ENCODE measurements around the gene GPR37L1. TPM values are rescaled to one million over a fixed set of nuclear protein-coding genes. Genes with fewer than 3 reads are reported as not detected.
"Not testable (repeated sequence)": the region's sequence is repeated elsewhere in the genome, so short reads cannot be mapped to it uniquely, and the experiment has no call there.

GPR37L1 gene
- total and polyA plus RNA-seq, 9 donors = 0.02 to 0.34 (median 0.07) TPM

DNA sequence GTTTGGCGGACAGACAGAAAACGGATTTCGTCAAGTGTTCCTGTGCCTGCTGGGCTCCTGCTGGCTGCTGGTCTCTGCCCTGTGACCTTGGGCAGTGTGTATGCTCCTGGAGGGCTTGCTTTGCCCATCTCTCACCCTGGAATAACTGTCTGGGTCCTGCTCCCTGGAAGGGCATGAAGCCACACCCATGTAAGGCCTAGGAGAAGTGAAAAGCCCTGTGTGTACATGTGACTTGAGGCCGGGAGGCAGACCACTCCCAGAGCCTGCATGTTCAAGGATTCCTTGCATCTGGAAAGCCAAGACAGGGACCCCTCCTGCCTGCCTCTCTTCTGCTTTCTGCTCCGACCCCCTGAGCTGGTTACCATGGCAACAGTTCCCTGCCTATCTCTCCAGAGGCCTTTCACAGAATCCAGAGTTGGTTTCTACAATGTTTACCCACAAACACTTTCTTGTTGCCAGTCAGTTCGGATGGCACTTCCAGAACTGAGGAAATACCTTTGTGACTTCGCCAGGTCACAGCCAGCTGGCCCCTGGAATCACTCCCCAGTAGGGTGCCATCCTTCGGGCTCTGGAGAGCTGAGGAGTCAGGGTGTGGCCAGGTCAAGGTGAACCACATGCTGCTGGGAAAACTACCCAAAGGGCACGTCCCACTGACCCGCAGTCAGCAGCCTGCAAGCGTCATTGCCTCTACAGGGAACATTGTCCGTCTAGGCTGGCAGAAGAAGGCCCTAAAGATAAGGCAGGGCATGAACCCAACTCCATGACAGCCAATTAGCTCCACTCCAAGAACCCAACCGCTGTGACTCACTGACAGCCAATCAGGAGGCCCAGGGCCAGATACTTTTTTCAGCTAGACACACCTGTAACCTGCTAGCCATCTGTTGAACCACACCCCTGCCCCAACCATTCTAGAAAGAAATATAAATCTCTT lies 14.7 kb upstream of the GPR37L1 start:
- Histone ChIP-seq H3K36me3 (ENCODE audit: control insufficient read depth, insufficient read depth, low read length) (no peaks in the 10 kb centered on the region), H3K27me3 (ENCODE audit: control insufficient read depth, insufficient read depth, low read length) (no peaks in the 10 kb centered on the region), H3K9me3 (replicated peaks; ENCODE audit: control insufficient read depth, low read depth, low read length) (no peaks in the 10 kb centered on the region), H3K4me3 (ENCODE audit: low read length) (no peak overlapping the region), H3K27ac (ENCODE audit: low read length) (no peak overlapping the region), H3K4me1 (ENCODE audit: control insufficient read depth, insufficient read depth, low read length) (peaks cover 8% of the 10 kb centered on the region)
- DNase-seq = no peak
- WGBS (ENCODE audit: insufficient coverage) = 66% methylated on average over 13 of the region's 13 CpGs

DNA sequence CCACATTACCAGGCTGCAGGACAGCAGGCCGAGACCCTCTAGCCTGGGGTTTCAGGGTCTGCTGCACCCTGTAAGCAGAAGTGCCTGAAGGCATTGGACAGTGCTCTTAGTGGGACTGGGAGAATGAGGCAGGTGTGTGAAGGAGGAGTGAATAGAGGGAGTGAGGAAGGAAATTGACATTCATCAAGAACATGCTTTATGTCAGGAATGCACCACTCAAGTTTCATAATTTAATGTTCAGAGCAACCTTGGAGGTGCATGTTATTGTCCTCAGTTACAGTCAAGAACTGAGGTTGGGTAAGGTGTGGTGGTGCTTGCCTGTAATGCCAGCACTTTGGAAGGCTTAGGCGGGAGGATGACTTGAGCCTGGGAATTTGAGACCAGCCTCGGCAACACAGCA lies 11.7 kb upstream of the GPR37L1 start:
- Histone ChIP-seq H3K4me3 (ENCODE audit: low read length) (no peak overlapping the region), H3K36me3 (ENCODE audit: control insufficient read depth, insufficient read depth, low read length) (no peaks in the 10 kb centered on the region), H3K4me1 (ENCODE audit: control insufficient read depth, insufficient read depth, low read length) (peaks cover 15% of the 10 kb centered on the region), H3K27ac (ENCODE audit: low read length) (no peak overlapping the region), H3K27me3 (ENCODE audit: control insufficient read depth, insufficient read depth, low read length) (no peaks in the 10 kb centered on the region), H3K9me3 (replicated peaks; ENCODE audit: control insufficient read depth, low read depth, low read length) (no peaks in the 10 kb centered on the region)
- DNase-seq = no peak
- 78% methylated on average over 1 of the region's 3 CpGs for WGBS (ENCODE audit: insufficient coverage)

GRCh38 chr1:202111589-202111988 lies 11.1 kb upstream of the GPR37L1 start:
- H3K9me3 ChIP-seq (replicated peaks; ENCODE audit: control insufficient read depth, low read depth, low read length); H3K36me3 ChIP-seq (ENCODE audit: control insufficient read depth, insufficient read depth, low read length); H3K27ac ChIP-seq (ENCODE audit: low read length); H3K27me3 ChIP-seq (ENCODE audit: control insufficient read depth, insufficient read depth, low read length); DNase-seq; H3K4me3 ChIP-seq (ENCODE audit: low read length): not testable (repeated sequence)
- 100% methylated on average over 2 of the region's 7 CpGs for WGBS (ENCODE audit: insufficient coverage)
- H3K4me1 ChIP-seq (ENCODE audit: control insufficient read depth, insufficient read depth, low read length) = peaks cover 15% of the 10 kb centered on the region

DNA sequence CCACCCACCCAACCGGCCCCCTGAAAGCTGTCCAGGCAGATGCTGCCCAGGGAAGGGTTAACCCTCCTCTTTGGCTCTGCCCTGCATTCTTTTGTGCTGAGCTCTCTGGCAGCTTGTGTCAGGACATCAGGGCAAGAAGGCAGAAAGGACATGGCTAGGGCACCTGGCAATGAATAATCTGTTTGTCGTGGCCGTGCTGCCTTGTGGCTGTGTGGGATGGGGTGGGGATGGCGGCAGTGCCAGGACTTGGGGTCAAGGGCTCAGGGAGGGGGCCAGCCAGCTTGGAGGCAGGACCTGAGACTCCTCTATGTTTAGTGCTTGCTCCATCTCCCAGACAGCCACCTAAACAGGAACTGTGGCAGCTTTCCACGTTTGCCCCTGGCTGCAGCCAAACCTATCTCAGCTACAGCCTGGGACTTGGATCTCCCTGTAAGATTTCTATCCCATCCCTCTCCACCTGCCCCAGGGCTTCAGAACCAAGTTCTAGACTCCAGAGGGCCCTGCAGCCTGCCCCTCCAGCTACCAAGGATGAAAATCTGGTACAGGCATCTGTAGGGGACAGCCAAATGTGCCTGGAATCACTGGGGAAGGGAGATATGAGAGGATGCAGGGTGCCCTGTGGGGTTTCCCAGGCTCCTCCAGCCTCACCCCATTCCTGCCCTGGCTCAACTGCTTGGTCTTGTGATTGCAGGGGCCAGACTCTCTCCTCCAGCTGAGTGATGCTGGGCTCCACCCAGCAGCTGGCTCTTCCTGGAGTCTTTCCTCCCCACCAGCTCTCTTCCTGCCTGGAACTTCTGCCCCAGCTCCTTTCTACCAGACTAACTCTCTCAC lies 9.6 kb upstream of the GPR37L1 start:
- no peaks in the 10 kb centered on the region for H3K9me3 ChIP-seq (replicated peaks; ENCODE audit: control insufficient read depth, low read depth, low read length)
- peak overlapping the region; percentile 51 for H3K27ac ChIP-seq (ENCODE audit: low read length)
- 26% methylated on average over 5 of the region's 5 CpGs for WGBS (ENCODE audit: insufficient coverage)
- H3K27me3 ChIP-seq (ENCODE audit: control insufficient read depth, insufficient read depth, low read length) = peaks cover 2% of the 10 kb centered on the region
- peaks cover 13% of the 10 kb centered on the region for H3K4me1 ChIP-seq (ENCODE audit: control insufficient read depth, insufficient read depth, low read length)
- no peaks in the 10 kb centered on the region for H3K36me3 ChIP-seq (ENCODE audit: control insufficient read depth, insufficient read depth, low read length)
- peak; percentile 59 for DNase-seq
- H3K4me3 ChIP-seq (ENCODE audit: low read length) = no peak overlapping the region

GRCh38 chr1:202113690-202114300 lies 8.9 kb upstream of the GPR37L1 start:
- Histone ChIP-seq H3K4me1 (ENCODE audit: control insufficient read depth, insufficient read depth, low read length) (peaks cover 13% of the 10 kb centered on the region), H3K27me3 (ENCODE audit: control insufficient read depth, insufficient read depth, low read length) (peaks cover 2% of the 10 kb centered on the region), H3K27ac (ENCODE audit: low read length) (peak overlapping the region; percentile 51), H3K4me3 (ENCODE audit: low read length) (no peak overlapping the region), H3K36me3 (ENCODE audit: control insufficient read depth, insufficient read depth, low read length) (no peaks in the 10 kb centered on the region), H3K9me3 (replicated peaks; ENCODE audit: control insufficient read depth, low read depth, low read length) (no peaks in the 10 kb centered on the region)
- no CpG with 5 or more reads among the region's 2 CpGs for WGBS (ENCODE audit: insufficient coverage)
- no peak for DNase-seq

DNA sequence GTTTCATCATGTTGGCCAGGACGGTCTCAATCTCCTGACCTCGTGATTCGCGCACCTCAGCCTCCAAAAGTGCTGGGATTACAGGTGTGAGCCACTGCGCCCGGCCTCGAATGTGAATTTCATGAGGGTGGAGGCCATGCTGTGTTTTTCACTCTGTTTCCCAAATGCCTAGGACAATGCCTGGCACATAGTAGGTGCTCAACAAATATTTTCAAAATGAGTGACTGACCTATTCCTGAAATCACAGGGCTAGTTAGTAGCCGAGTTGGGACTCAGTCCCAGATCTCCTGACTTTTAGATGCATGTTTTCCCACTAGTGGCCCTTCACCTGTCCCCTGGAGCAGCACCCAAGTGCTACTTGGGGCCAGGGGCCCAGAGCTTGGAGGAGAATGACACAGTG lies 6.4 kb upstream of the GPR37L1 start:
- Histone ChIP-seq H3K27ac (ENCODE audit: low read length) (no peak overlapping the region), H3K9me3 (replicated peaks; ENCODE audit: control insufficient read depth, low read depth, low read length) (no peaks in the 10 kb centered on the region), H3K27me3 (ENCODE audit: control insufficient read depth, insufficient read depth, low read length) (peaks cover 2% of the 10 kb centered on the region), H3K4me1 (ENCODE audit: control insufficient read depth, insufficient read depth, low read length) (peaks cover 13% of the 10 kb centered on the region), H3K36me3 (ENCODE audit: control insufficient read depth, insufficient read depth, low read length) (no peaks in the 10 kb centered on the region), H3K4me3 (ENCODE audit: low read length) (no peak overlapping the region)
- WGBS (ENCODE audit: insufficient coverage) = 100% methylated on average over 7 of the region's 8 CpGs
- DNase-seq = no peak

GRCh38 chr1:202117898-202118371 lies 4.8 kb upstream of the GPR37L1 start:
- DNase-seq = no peak
- peaks cover 2% of the 10 kb centered on the region for H3K27me3 ChIP-seq (ENCODE audit: control insufficient read depth, insufficient read depth, low read length)
- H3K4me1 ChIP-seq (ENCODE audit: control insufficient read depth, insufficient read depth, low read length) = peaks cover 12% of the 10 kb centered on the region
- no peak overlapping the region for H3K27ac ChIP-seq (ENCODE audit: low read length)
- WGBS (ENCODE audit: insufficient coverage) = 87% methylated on average over 8 of the region's 10 CpGs
- H3K4me3 ChIP-seq (ENCODE audit: low read length) = no peak overlapping the region
- H3K9me3 ChIP-seq (replicated peaks; ENCODE audit: control insufficient read depth, low read depth, low read length) = no peaks in the 10 kb centered on the region
- no peaks in the 10 kb centered on the region for H3K36me3 ChIP-seq (ENCODE audit: control insufficient read depth, insufficient read depth, low read length)

GRCh38 chr1:202121006-202121405 lies 1.7 kb upstream of the GPR37L1 start:
- Histone ChIP-seq H3K36me3 (ENCODE audit: control insufficient read depth, insufficient read depth, low read length) (no peaks in the 10 kb centered on the region), H3K27me3 (ENCODE audit: control insufficient read depth, insufficient read depth, low read length) (peaks cover 4% of the 10 kb centered on the region), H3K9me3 (replicated peaks; ENCODE audit: control insufficient read depth, low read depth, low read length) (no peaks in the 10 kb centered on the region), H3K4me1 (ENCODE audit: control insufficient read depth, insufficient read depth, low read length) (peaks cover 4% of the 10 kb centered on the region), H3K4me3 (ENCODE audit: low read length) (no peak overlapping the region), H3K27ac (ENCODE audit: low read length) (no peak overlapping the region)
- WGBS (ENCODE audit: insufficient coverage) = 49% methylated on average over 5 of the region's 7 CpGs
- DNase-seq = no peak

- H3K27me3 ChIP-seq (ENCODE audit: control insufficient read depth, insufficient read depth, low read length) = peaks cover 2% of the 10 kb centered on the region
- H3K9me3 ChIP-seq (replicated peaks; ENCODE audit: control insufficient read depth, low read depth, low read length) = no peaks in the 10 kb centered on the region
- no peak overlapping the region for H3K4me3 ChIP-seq (ENCODE audit: low read length)
- peaks cover 4% of the 10 kb centered on the region for H3K4me1 ChIP-seq (ENCODE audit: control insufficient read depth, insufficient read depth, low read length)
- no peaks in the 10 kb centered on the region for H3K36me3 ChIP-seq (ENCODE audit: control insufficient read depth, insufficient read depth, low read length)
- WGBS (ENCODE audit: insufficient coverage) = 90% methylated on average over 9 of the region's 10 CpGs
- DNase-seq = no peak
- H3K27ac ChIP-seq (ENCODE audit: low read length) = no peak overlapping the region
These were observed 658 bp downstream of the GPR37L1 start for GRCh38 chr1:202123336-202123813.
